GM04503 (cell line): ENCODE results near the gene CFAP91.
"Not testable (repeated sequence)": the region's sequence is repeated elsewhere in the genome, so short reads cannot be mapped to it uniquely, and the experiment has no call there.

Source experiments
- DNase-seq: peaks from one replicate; pipeline ENCODE4 v3.0.0-alpha.2; 2012; ENCODE audit warnings: low read depth

CFAP91 gene

DNA sequence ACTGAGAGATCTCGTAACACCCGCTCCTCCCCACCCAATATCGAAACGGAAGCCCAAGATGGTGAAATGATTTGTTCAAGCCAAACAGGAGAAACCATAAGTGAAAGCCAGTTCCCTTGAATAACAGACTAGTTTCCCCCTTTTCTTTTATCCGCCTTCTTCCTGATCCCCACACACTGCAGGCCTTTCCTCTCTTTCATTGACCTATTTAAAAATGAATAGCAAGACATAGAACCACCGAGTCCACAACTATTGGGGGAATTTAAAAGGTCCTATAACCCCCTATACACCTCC, 25.2 kb upstream of the CFAP91 start:
- DNase-seq = no peak

DNA sequence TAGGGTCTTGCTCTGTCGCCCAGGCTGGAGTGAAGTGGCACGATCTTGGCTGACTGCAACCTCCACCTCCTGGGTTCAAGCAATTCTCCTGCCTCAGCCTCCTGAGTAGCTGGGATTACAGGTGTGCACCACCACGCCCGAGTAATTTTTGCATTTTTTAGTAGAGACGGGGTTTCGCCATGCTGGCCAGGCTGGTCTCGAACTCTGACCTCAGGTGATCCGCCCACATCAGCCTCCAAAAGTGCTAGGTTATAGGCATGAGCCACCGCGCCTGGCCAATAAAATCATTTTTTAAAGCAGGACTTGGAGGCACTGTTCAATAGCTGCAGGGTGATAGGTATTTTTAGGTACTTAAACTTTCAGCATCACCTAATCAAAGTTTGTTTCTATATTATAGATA, 24.6 kb upstream of the CFAP91 start:
- DNase-seq = not testable (repeated sequence)

DNA sequence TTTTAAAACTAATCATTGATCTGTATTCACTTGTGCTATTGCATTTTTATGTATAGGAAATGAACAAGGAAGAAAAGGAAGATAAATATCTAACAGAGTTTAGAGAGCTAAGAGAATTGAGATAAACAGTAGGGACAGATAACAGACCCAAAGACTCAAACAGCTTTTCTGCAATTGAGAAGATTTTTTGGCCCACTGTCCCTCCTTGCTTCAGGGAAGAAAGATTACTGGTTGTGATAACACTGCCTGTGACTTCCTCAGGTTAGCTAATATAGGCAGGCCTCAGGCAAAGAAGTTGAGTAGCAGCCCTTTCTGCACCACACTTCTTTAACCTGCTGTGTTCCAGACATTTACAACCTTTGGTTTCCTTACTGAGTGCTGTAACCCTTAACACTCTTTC, 22.9 kb upstream of the CFAP91 start:
- DNase-seq = no peak

DNA sequence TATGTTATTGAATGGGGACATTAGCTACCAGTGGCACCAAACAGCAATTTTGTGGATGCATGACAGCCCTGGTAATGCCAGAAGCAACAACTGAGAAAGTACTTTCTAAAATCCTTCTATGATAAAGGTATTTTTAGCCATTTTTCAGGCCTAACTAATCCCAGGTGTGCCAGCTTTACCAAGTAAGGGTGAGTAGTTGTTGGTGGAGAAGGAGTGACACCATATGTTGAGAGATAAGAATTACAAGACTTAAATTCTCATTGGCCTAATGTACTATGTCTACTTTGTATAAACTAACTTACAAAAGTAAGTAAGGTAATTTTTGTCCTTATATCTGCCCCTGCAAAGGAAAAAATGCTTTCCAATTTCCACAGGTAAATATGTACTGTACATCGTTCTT, 21.5 kb upstream of the CFAP91 start:
- DNase-seq = no peak

DNA sequence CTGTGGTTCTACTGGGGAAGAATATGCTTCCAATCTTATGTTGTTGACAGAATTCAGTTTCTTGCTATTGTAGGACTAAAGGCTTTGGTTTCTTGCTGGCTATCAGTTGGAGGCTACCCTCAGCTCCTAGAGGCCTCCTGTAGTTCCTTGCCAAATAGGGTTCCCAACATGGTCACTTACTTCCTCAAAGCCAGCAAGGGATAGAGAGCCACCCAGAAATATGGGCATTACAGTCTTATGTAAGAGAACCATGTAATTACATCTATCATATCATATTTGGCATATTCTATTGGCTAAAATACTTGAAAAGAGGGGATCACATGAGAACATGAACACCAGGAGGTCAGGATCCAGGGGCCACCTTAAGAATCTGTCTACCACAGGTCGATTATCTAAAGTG, 19.4 kb upstream of the CFAP91 start:
- DNase-seq = no peak

DNA sequence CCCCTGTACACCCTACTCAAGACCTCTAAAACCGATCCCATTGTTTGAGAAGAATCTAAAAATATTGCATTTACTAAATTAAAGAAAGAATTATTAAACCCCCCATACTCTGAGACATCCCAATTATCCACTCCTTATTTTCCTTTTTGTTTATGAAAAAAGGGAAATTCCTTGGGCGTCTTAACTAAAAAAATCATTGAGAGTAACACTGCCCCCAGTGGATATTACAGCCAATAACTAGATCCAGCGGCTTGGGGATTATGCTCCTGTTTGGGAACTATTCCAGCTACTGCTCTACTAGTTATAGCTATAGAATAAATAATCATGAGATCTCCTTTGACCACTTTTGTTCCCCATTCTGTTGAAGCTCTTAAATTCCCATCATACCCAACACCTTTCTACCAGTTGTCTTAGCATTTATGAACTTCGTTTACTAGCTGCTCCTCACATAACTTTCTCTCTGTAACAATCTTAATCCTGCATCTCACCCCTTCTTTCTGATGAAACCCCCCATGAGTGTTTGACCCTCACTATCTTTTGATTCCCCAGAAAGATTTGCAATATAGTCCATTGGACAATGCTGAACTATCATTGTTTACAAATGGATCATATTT, 12.7 kb upstream of the CFAP91 start:
- no peak for DNase-seq

DNA sequence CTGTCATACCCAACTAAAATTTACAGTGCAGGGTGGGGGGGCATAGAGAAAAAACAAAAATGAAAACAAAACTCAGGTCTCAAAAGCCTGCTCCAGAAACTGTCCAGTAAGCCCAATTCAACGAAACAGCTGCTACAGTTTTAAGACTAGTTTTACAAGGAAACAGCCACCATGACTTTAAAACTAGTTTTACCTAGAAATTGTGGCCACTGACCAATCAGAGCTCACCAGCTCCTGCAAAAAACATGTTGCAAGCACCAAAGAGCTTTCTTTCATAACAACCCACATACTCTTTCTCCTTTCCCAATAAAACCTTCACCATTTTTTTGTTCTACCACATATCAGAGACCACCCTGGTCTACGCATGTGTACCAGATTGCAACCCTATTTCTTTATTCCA, 7.3 kb upstream of the CFAP91 start:
- DNase-seq = no peak

DNA sequence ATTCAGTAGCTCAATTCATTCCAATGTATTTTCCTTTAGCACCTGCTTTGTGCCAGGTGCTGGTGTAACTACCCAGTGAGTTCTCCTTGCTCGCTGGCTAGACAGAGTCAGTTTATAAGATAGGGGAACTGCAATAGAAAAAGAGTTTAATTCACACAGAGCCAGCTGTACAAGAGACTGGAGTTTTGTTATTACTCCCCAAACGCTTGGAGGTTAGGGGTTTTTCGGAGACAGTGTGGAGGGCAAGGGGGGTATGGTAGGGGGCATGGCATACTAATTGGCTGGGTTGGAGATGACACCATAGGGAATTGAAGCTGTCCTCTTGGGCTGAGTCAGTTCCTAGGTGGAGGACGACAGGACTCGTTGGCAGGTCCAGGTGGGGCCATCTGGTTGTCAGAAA, 5.4 kb upstream of the CFAP91 start:
- DNase-seq = no peak

DNA sequence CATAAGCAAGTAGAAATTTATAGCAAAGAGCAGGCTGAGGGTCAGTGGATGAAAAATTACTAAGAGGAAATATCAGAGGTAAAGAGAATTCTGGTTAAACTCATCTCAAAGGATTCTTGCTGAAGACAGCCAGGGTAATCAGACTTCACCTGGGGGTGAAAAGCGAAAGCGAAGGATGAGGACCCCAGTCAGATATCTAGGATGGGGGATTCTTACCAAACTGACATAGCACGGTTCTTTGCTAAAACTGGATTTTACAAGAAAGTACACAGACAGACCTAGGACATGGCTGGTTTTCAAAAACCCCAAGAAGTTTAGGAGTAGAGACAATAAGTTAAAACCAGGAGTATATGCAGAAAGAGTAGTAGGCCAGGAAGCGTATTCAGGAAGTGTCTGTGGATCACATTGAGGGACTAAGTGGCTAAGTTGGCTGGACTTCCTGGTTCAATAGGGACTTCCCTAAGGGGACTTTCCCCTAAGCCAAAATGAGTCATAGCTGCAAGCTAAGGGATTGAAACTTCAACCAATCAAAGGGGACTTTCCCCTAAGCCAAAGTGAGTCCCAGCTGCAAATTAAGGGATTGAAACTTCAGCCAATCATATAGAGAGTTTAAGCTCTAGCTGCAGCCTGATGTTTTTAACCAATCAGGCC, 2.4 kb upstream of the CFAP91 start:
- DNase-seq = no peak

DNA sequence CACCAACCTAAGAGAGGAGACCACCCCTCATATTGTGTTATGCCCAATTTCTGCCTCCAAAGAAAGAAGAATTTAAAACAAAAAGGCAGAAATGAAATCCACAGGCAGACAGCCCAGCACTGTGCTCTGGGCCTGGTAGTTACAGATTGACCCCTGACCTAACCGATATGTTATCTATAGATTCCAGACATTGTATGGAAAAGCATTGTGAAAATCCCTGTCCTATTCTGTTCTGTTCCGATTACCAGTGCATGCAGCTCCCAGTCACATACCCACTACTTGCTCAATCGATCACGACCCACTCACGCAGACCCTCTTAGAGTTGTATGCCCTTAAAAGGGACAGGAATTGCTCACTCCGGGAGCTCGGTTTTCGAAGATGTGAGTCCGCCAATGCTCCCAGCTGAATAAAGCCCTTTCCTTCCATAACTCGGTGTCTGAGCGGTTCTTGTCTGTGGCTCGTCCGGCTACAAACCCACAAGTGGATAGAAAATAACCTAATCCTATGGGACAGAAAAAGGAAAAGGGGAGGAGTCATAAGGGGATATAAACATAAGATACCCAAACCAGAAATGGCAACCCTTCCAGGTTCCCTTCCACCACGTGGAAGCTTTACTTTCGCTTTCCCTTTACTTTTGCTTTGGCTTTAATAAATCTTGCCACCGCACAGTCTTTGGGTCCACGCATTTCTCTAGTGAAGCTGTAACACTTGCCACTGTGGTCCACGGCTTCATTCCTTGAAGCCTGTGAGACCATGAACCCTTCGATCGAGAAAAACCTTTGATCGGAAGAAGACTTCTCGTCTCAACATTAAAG, 1.7 kb upstream of the CFAP91 start:
- DNase-seq = no peak

DNA sequence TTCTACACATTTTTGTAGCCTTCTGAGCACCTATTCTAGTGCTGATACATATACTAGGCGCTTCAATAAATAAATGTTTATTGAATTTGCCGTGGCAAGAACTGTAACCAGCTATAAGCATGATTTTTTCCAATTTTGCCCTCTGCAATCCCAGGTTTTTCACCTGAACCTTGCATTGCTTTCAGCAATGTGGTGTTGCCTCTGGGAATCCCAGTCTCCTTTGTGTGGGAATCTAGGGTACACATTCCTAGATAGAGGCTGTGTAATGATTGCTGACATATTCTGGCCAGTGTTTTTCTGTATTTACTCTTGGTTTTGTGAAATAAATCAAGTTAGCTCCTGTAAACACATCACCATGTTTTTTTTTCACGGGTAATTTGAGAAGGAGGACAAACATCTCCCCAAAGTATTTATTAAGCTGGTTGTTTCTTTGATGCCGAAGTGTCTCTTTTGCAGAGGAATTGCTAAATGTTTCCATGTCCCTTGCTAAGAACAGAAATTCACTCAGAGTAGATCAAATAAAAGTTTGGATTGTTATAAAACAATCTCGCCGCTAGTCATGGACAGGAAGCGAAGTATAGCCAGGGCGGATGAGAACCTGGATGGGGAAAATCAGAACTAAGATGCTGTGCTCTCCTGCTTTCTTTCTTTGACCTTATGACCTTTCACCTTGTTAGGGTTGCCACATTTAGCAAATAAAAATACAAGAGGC, 1.2 kb downstream of the CFAP91 start:
- DNase-seq = no peak

DNA sequence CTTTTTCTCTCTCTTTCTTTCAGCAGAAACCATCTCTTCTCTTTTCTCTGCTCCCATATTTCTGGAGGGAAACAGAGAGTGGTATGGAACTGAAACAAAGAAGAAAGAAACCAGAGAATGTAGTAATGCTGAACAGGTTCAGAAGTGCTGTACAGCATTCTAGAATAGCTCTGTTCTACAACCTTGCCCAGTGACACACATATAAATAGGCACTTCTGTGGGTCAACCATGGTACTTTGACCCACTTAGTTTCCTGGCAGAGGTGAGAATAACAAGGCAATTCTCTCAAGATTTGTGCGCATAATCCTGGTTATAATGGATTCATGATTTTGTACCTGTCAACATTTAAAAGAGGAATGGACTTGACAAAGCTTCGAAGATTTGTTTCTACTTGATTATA, 12.3 kb downstream of the CFAP91 start:
- DNase-seq = no peak

DNA sequence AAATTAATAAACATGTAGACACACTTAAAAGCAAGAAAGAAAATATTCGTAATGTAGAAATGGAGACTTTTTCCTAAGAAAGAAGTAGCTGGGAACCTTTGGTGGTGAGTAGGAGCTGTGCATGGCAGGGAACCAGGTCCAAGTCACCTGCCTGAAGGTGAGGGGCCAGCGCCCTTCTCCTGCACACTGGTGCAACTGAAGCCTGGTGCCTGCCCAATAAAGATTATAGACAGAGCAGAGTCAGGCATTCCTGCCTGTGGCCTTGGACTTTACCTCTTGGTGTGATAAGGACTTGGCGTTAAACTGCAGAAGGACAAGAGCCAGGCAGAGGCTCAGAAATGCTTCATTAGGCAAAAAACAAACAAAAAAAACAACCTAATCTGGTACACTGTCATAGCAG, 14.2 kb downstream of the CFAP91 start:
- no peak for DNase-seq

DNA sequence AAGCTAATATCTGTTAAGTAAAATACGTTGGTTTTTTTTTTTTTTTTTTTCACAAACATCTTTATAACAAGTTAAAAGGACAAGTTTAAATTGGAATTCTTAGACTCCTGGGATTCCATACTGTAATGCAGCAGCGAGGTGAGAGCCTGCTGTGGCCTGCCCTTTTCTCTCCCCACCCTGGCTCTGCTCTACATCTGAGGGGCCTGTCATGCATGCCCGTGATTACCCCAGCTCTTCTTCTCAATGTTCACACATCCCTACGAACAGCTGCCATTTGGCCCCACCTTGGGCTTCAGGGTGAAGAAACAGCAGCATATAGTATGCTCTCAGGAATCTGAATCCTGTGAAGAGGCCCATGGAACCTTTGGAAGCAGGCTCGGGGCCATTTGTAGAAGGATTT, 14.7 kb downstream of the CFAP91 start:
- no peak for DNase-seq

DNA sequence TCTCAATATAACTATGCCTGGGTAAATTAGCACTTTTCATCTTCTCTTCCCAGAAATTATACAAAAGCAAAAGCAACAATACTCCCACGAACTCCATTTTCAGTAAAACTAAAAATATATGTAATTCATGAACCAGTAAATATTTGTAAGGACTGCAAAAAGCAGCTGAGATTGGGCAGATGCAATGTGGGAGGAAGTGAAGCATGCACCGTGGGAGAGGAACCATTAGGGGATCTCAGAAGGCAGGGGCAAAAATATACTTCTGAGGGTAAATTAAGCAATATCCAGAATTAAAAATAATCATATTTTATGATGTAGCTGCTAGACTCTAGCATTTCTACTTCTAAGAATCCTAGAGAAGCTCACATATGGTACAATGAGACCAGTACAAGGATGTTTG, 20.2 kb downstream of the CFAP91 start:
- no peak for DNase-seq

DNA sequence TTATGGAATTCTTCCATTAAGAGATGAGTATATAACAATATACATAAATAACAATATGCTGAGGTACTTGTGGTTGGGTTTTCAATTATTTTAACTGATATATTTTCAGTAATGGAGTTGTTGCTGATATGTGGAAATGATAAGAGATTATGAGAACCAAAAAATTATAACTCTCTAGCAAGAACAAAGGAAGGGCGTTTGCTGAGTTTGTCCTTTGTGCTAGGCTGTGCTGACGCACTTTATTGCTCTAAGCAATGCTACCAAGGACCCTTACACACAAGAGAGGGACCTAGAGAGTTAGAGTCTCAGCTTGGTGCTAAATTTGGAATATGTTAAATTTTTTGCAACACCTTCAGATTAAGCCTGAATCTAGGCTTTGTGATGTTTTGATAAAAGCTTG, 24.1 kb downstream of the CFAP91 start:
- no peak for DNase-seq

DNA sequence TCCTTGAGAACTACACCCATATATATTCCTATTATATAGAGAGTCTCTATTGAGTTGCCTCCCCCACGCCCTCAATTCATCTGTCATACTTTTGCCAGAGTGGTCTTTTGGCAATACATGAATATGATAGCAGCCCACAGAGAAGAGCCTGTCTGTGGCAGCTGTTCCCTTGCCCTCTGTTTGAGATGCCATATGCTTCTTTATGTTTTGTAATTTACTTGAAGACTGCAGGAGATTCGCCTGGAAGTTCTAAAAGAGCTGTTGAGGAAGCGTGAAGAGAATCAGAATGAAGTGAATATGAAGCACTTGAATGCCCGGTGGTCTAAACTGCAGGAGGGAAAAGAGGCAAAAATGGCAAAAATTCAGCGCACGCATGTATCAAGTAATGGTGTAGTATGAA, 27.2 kb downstream of the CFAP91 start:
- DNase-seq = no peak

DNA sequence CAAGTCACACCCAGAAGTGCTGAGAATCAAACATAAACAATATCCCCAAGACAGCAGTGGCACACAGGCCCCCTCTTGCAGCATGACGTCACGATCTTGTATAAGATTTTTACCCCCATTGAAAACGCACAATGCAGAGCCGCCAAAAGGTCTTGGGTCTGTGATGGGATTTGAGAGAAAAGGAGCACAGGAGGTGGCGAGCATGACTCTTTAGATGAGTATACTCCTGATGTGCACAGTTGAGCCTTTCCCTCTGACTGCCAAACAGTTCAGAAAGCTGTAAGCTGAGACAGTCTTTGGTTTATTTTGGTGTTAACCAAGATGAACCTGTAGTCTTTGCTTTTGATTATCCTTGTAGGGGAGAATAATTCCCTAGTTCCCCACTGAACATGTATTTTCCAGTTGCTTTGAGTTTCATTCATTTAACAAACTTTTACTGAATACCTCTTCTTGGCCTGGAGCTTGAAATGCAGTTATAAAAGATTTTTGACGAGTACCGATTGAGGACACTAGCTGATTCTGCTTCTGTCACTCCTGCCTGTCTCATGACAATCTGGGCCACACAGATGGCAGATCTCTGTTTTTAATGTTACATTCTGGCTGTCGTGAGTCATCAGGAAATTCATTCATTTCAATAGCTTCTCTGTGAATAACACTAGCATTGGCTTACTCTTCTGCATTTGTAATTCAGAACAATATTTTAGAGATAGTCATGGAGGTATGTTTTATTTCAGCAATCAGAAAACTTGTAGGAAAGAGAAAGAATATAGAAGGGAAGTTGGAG, 28.9 kb downstream of the CFAP91 start:
- peak; percentile 26 for DNase-seq

DNA sequence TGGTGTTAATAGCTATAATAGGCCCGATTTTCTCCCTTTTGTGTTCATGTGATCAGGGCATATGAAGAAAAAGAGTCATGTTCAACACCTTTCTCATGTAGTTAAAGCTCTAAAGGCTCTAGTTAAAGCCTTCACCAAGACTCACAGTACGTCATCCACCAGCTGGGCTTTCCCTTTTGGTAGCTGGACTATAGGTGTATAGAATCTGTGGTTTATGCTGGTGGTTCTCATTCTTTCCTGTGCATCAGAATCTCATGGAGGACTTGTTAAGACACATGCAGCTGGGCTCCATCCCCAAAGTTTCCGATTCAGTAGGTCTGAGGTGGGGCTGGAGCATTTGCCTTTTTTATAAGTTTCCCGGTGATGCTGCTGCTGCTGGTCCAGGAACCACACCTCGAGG, 31.0 kb downstream of the CFAP91 start:
- DNase-seq = no peak

DNA sequence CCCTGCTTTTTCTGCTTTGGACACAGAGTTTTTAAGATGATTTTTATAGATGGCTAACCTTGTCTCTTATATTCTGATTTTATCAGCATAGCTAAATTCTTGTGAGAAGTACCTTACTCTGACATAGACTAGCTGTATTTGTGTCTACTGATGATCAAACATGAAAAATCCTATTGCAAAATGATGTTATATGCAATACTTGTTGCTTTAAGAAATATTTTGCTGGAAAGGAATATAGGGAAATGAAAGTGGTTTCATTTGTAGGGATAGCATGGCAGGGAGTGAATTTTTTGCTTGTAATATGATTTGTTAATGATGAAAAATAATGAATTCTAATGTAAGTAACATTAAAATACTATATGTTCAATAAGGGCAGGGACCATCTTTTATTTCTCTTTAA, 35.9 kb downstream of the CFAP91 start:
- no peak for DNase-seq

DNA sequence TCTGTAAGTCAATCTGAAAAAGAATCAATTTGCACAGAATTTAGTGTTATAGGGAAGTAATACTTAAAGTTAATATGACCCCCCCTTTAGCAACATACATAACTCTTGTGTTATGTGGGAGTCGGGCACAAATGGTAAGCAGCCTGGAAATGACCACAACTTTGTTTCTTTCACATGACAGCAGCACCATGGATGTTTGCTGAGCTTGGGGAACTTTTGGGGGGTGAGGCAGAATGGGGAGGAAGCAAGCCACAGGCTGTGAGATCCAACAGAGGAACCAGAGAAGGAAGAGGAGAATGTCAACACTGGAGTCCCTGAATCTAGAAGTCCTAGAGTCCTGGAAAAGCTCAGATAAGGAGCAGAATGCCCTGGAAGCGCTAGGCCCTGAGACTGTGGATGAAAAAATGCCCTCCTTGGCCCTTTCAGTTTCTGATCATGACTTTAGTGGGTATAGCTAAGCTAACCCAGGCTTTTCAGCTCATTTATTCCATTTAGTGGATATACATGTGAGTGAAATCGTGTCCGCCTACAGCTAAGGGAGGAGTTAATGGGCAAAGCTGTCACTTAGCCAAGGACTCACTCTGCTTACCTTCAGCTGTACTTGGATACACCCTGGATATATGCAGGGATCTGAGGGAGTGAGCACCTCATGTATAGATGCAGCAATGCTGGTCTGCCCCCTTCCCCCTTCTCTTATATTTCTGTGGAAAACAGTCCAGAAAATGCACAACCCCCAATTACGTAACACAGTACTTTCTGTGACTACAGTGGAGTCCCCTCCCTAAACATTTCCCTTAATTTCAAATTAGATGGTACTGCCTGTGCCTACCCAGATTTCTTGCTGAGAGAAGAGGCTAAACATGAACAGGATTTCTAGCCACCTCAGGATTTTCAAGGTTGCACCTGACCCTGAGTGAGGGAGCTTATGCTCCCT, 39.1 kb downstream of the CFAP91 start:
- no peak for DNase-seq
